NT2/D1 (cell line): ENCODE results near the gene UTP4.

ENCODE experiments used
- SUZ12 ChIP-seq: IDR thresholded peaks from 2 replicates; pipeline ENCODE4 v1.6.1; 2011; ENCODE audit not compliant: insufficient read length, insufficient read depth; ENCODE audit errors: extremely low read depth
- YY1 ChIP-seq: IDR thresholded peaks from 2 replicates; pipeline ENCODE4 v1.6.1; 2011; ENCODE audit not compliant: insufficient read length, insufficient read depth
- ZNF274 ChIP-seq: IDR thresholded peaks from 2 replicates; pipeline ENCODE4 v1.6.1; 2011; ENCODE audit warnings: mild to moderate bottlenecking, low read depth, low read length

DNA sequence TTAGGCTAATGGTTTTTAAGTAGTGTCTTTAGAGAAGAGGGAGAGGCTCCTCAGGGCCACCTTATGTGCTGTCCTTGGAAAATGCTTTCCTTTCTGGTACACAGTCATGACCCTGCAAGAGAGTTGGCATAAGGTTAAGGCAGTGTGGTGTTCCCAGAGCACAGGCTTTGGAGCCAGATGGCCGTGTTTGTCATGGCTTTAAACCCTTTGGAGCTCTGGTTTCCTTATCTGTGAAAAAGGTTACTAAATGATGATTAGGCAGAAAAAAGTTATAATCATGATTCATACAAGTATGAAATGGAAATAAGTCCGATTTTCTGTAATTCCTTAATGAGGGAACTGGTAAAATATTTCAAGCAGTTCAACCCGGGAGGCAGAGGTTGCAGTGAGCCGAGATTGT is 13.2 kb downstream of the UTP4 start:
- TF ChIP-seq YY1 (no peak), ZNF274 (no peak), SUZ12 (no peak)
